ENCODE measurements around the gene TAPBP. TPM values are rescaled to one million over a fixed set of nuclear protein-coding genes. Genes with fewer than 3 reads are reported as not detected.

Gene TAPBP
- total and polyA plus RNA-seq, 2 of the 8 experiments (the other 6 are each of a cell fraction or from before 2014, with no cell fraction given), result 24.5 to 35.4 TPM

DNA sequence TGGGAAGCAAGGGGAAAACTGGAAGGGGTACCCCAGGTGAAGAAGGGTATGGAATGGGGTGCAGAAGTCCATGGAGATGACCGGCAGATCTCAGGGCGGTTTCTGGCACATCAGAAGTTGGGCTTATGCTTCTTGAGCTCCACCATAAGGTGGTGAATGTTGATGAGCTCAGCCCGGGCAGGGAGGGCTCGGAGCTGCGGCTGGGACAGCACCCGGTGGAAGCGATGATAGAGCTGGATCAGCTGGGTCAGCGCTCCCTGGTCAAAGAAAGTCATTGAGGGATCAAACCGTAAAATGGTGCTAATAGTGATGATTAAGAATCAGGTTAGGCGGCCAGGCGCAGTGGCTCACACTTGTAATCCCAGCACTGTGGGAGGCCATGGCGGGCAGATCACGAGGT is 63.1 kb downstream of the TAPBP start (continued):
- TF ChIP-seq BCL11A (IDR thresholded peaks at IDR 0.05; ENCODE audit: low read depth in 2 of 2, low read length in 2 of 2) (no peak), CHD1 (IDR thresholded peaks at IDR 0.05; ENCODE audit: low read depth, low read length) (no peak)

All from H1 (cell line).